ENCODE measurements around the gene HBEGF. TPM values are rescaled to one million over a fixed set of nuclear protein-coding genes. Genes with fewer than 3 reads are reported as not detected.

The HBEGF gene
- total and polyA plus RNA-seq, 10 donors, result 1.2 to 16.2 (median 6.9) TPM

- TF ChIP-seq CTCF (IDR thresholded peaks at IDR 0.05 in 8 of 11, conservative IDR thresholded peaks at IDR 0.05 in 3 of 11) (peak; percentile 78 to 92 (median 89)), POLR2A (IDR thresholded peaks at IDR 0.05) (no peak), POLR2AphosphoS5 (IDR thresholded peaks at IDR 0.05) (peak; percentile 43 to 68 (median 49))
- intact Hi-C loops (cut with DNase I; ENCODE audit: low total_unique reads), result no loop called here
- peaks cover 0 to 10% (median 0%) of the 10 kb centered on the region in 7 donors for H3K27me3 ChIP-seq (replicated peaks in 1 of 7)
- no peak overlapping the region for H3K27ac ChIP-seq
- DNase-seq, result peak; percentile 93
- no peaks in the 10 kb centered on the region for H3K9me3 ChIP-seq
- H3K4me3 ChIP-seq, result peak overlapping the region in 2 of 8 donors; percentile 3 to 43
- peaks cover 8 to 20% (median 12%) of the 10 kb centered on the region in 6 donors for H3K4me1 ChIP-seq
- 0 to 2% (median 1%) methylated on average over 18 of the region's 18 CpGs for WGBS, 5 donors
- H3K36me3 ChIP-seq, result no peaks in the 10 kb centered on the region
These were observed 11.3 kb upstream of the HBEGF start for GRCh38 chr5:140357726-140358093.

GRCh38 chr5:140356853-140357725 is 10.7 kb upstream of the HBEGF start:
- peaks cover 0 to 11% (median 0%) of the 10 kb centered on the region in 7 donors for H3K27me3 ChIP-seq (replicated peaks in 1 of 7)
- 34 to 47% (median 37%) methylated on average over 10 of the region's 10 CpGs for WGBS, 5 donors
- H3K4me3 ChIP-seq, result peak overlapping the region in 2 of 8 donors; percentile 3 to 43
- intact Hi-C loops (cut with DNase I; ENCODE audit: low total_unique reads), result no loop called here
- H3K36me3 ChIP-seq, result no peaks in the 10 kb centered on the region
- TF ChIP-seq CTCF (IDR thresholded peaks at IDR 0.05 in 8 of 11, conservative IDR thresholded peaks at IDR 0.05 in 3 of 11), result no peak
- no peak for TF ChIP-seq POLR2AphosphoS5 (IDR thresholded peaks at IDR 0.05)
- DNase-seq, result no peak
- peaks cover 8 to 19% (median 12%) of the 10 kb centered on the region in 6 donors for H3K4me1 ChIP-seq
- H3K27ac ChIP-seq, result no peak overlapping the region
- H3K9me3 ChIP-seq, result no peaks in the 10 kb centered on the region

GRCh38 chr5:140355546-140355945 is 9.1 kb upstream of the HBEGF start:
- Histone ChIP-seq H3K4me1 (peaks cover 8 to 27% (median 17%) of the 10 kb centered on the region in 6 donors), H3K27me3 (replicated peaks in 1 of 7) (peaks cover 0 to 17% (median 0%) of the 10 kb centered on the region in 7 donors), H3K27ac (no peak overlapping the region), H3K36me3 (no peaks in the 10 kb centered on the region), H3K9me3 (no peaks in the 10 kb centered on the region), H3K4me3 (no peak overlapping the region)
- no peak for DNase-seq
- TF ChIP-seq POLR2AphosphoS5 (IDR thresholded peaks at IDR 0.05), result no peak
- WGBS, 5 donors, result 46 to 74% (median 66%) methylated on average over 7 of the region's 7 CpGs
- intact Hi-C loops (cut with DNase I; ENCODE audit: low total_unique reads), result no loop called here

GRCh38 chr5:140351609-140352334 is 5.4 kb upstream of the HBEGF start:
- no peak overlapping the region for H3K4me3 ChIP-seq
- 4 to 8% (median 6%) methylated on average over 5 of the region's 5 CpGs for WGBS, 5 donors
- TF ChIP-seq POLR2AphosphoS5 (IDR thresholded peaks at IDR 0.05) (no peak), CTCF (IDR thresholded peaks at IDR 0.05 in 8 of 11, conservative IDR thresholded peaks at IDR 0.05 in 3 of 11) (peak; percentile 75 to 90 (median 86))
- no peaks in the 10 kb centered on the region for H3K36me3 ChIP-seq
- no peak for DNase-seq
- intact Hi-C loops (cut with DNase I; ENCODE audit: low total_unique reads), result loop anchor here (5.0 kb wide), 1 partner anchor 104 kb away; no protein-coding TSS in a partner anchor
- peaks cover 0 to 32% (median 0%) of the 10 kb centered on the region in 7 donors for H3K27me3 ChIP-seq (replicated peaks in 1 of 7)
- H3K9me3 ChIP-seq, result no peaks in the 10 kb centered on the region
- peaks cover 11 to 30% (median 18%) of the 10 kb centered on the region in 6 donors for H3K4me1 ChIP-seq
- no peak overlapping the region for H3K27ac ChIP-seq
